Fibroblast of villous mesenchyme (primary cell): Measurements from ENCODE around the gene TMEM229B. TPM values are rescaled to one million over a fixed set of nuclear protein-coding genes. Genes with fewer than 3 reads are reported as not detected.

ENCODE experiments used
- DNase-seq: peaks from one replicate; pipeline ENCODE4 v3.0.0-alpha.2; 2010; ENCODE audit warnings: low read depth
- H3K4me3 ChIP-seq: 2 replicates; pipeline ENCODE4 v1.5.1; 2011; ENCODE audit warnings: low read depth, mild to moderate bottlenecking, low read length
- total RNA-seq: library from RNA; depleted of rRNA; stranded (reverse); fragments of >200 nt; gene quantifications from 2 replicates; pipeline ENCODE4 v1.2.3, GENCODE V29; 2012
- TF ChIP-seq, protein P1 (sequence below): IDR thresholded peaks from 2 replicates; pipeline ENCODE4 v1.5.1; 2012; ENCODE audit warnings: low read depth, mild to moderate bottlenecking, low read length; ENCODE audit not compliant: insufficient read depth

Gene TMEM229B
- total RNA-seq, 1 donor, result 0.43 TPM

DNA sequence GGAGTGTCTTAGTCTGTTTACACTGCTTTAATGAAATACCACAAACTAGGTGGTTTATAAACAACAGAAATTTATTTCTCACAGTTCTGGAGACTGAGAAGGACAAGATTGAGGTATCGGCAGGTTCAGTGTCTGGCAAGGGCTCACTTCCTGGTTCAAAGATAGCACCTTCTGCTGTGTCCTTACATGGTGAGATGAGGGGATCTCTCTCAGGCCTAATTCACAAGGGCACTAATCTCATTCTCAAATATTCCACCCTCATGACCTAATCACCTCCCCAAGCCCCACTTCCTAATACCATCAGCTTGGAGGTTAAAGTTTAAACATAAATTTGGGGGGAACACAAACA, 41.5 kb downstream of the TMEM229B start:
- H3K4me3 ChIP-seq, result no peak overlapping the region
- TF ChIP-seq, protein P1, sequence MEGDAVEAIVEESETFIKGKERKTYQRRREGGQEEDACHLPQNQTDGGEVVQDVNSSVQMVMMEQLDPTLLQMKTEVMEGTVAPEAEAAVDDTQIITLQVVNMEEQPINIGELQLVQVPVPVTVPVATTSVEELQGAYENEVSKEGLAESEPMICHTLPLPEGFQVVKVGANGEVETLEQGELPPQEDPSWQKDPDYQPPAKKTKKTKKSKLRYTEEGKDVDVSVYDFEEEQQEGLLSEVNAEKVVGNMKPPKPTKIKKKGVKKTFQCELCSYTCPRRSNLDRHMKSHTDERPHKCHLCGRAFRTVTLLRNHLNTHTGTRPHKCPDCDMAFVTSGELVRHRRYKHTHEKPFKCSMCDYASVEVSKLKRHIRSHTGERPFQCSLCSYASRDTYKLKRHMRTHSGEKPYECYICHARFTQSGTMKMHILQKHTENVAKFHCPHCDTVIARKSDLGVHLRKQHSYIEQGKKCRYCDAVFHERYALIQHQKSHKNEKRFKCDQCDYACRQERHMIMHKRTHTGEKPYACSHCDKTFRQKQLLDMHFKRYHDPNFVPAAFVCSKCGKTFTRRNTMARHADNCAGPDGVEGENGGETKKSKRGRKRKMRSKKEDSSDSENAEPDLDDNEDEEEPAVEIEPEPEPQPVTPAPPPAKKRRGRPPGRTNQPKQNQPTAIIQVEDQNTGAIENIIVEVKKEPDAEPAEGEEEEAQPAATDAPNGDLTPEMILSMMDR, result no peak
- no peak for DNase-seq

DNA sequence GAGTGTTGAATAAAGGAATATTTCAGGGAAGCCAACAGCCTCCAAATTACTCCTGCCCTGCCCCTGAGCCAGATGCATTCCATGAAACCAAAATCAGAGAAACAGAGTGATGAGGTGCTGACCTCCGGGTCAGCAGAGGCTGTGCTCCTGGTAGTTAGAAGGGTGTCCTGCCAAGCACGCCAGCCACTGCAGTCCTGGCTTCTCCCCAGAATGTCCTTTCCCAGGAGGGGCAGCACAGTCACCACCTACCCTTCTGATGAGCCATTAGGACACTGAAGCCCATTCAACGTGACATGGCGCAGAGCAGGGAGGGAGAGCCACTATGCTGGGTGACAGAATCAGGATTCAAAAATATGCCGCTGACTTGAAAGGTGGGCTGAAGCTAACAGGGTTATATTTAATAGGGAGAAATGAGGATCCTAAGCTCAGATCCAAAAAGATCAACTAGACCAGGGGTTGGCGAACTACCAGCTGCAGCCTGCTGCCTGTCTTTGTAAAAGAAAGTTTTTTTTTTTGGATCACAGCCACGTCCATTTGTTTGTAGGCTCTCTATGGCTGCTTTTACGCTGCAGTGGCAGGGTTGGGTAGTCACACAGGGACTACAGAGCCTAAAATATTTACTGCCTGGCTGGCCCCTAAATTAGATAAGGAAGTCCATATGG, 42.0 kb downstream of the TMEM229B start:
- no peak for DNase-seq
- H3K4me3 ChIP-seq, result no peak overlapping the region
- TF ChIP-seq, protein P1, result no peak

DNA sequence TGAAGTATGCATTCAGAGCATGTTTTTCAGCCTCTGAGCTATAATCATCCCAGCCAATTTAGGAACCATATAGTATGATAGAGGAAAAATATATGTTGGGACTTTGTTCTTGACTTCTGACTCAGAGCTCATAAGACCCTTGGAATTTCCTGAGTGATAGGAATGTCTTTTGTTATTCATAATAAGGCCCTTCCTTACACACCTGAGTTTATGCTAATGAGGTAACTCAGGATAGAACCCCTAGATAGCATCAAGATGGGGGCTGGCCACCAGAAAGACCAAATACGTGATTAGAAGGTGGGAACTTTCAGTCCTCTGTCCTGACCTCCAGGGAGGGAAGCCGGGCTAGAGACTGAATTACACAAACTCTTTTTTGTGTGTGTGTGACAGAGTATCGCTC, 44.1 kb downstream of the TMEM229B start:
- no peak for DNase-seq
- TF ChIP-seq, protein P1, result no peak
- no peak overlapping the region for H3K4me3 ChIP-seq

DNA sequence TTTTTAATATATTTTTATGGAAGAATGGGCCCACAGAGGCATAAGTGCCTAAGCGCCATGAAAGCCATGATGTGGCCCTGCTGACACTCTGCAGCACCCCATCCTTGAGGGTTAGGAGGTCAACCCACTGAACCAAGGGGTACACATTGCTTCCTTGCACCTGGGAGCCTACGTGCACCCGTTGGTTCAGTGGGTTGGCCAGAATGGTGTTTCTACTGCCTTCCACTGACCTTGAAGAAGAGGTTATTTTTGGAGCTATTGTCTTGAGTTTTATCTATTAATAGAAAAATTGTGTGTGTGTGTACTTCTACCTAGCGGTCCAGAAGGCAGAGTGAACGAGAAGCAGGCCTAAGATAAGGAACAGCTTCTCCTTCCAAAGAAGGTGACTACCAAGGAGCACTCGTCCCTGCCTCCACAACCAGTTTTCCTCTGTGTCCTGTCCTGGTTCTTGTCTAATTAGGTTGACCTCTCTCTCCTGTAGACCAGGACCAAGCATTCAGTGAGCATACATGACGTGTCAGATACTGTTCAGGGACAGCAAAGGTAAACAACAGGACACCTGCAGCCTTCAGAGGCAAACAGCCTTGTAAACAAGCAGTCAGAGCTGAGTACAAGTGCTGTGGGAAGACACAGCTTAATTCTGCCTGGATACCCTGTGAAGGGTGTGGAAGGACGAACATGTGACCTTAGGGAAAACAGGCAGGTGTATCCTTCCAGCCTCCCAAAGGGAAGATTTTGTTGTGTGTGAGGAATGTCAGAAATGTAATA, 46.2 kb downstream of the TMEM229B start:
- TF ChIP-seq, protein P1, result no peak
- DNase-seq, result no peak
- no peak overlapping the region for H3K4me3 ChIP-seq

DNA sequence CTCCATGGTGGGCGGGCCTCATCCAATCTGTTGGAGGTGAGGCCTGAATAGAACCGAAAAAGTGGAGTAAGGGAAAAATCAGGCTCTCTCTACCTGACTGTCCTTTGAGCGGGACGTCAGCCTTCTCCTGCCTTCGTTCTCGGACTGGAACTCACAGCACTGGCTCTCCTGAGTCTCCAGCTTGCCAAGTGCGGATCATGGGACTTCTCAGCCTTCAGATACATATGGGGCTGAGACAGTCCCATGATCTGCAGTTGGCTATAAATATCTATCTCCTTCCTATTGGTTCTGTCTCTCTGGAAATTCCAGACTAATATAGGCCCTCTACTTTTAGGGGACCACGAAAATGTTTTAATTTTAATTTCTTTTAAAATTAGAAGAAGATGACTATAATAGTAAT, 46.8 kb downstream of the TMEM229B start:
- no peak overlapping the region for H3K4me3 ChIP-seq
- TF ChIP-seq, protein P1, result no peak
- DNase-seq, result no peak

DNA sequence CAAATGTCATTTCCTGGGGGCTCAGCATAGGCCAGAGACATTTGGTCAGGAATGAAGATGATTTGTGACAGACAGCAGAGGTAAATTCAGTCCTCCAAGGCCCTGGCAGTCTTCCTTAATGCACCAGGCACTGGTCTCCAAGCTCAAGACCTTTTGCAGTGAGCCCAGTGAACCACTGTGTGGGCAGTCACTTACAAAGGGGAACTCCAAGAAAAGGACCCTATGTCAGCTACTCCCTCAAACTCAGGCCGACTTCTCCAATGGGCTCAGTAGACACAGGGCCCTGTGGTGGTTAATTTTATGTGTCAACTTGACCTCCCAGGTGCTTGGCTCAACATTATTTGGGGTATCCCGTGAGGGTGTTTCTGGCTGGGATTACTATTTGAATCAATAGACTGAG, 47.3 kb downstream of the TMEM229B start:
- DNase-seq, result no peak
- H3K4me3 ChIP-seq, result no peak overlapping the region
- TF ChIP-seq, protein P1, result no peak
